ENCODE results near the gene SLC12A5.

The SLC12A5 gene

DNA sequence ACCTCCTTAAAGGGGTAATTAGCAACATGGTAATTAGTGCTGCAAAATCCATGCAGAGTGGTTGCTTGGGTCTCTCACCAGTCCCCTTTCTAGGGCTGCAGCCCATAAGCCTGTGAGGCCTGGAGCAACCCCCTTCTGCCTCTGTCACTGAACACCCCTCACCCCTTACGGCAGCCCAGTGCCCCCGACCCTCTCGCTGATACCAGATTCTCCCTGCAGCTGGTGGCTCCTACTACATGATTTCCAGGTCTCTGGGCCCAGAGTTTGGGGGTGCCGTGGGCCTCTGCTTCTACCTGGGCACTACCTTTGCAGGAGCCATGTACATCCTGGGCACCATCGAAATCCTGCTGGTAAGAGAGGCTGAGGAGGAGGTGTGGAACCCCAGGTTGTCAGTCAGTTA is 8.0 kb downstream of the SLC12A5 start:
- Histone ChIP-seq H3K27me3 (replicated peaks; ENCODE audit: control insufficient read depth, insufficient read depth, low read length, poor library complexity, severe bottlenecking) (peaks cover 13% of the 10 kb centered on the region), H3K36me3 (ENCODE audit: control insufficient read depth, insufficient read depth, low read length) (no peaks in the 10 kb centered on the region), H3K4me1 (ENCODE audit: control insufficient read depth, insufficient read depth, low read length, poor library complexity, severe bottlenecking) (no peaks in the 10 kb centered on the region), H3K4me3 (ENCODE audit: insufficient read depth, low read depth, low read length, poor library complexity, severe bottlenecking) (no peak overlapping the region), H3K9me3 (ENCODE audit: control insufficient read depth, low read length) (no peaks in the 10 kb centered on the region), H3K27ac (ENCODE audit: insufficient read depth, low read length, poor library complexity, severe bottlenecking) (no peak overlapping the region)
- no peak for DNase-seq

DNA sequence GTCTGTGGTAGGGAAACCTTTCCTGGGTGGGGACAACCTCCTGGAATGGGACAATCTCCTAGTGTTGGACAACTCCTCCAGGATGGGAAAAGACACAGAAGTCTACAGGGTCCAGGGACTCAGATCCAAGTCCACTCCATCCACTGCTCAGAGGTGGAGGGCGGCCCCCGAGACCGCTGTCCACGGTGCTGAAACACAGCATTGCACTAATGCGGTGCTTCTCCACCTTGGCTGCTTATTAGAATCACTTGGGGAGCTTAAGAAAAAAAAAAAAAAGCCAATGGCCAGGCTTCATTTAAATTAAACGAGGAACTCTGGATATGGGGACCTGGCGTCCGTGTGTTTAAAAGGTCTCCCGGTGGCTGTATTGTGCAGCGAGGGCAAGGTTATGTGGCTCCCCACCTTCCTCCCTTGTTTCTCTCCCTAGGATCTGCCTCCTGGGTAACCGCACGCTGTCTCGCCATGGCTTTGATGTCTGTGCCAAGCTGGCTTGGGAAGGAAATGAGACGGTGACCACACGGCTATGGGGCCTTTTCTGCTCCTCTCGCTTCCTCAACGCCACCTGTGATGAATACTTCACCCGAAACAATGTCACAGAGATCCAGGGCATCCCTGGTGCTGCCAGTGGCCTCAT is 12.0 kb downstream of the SLC12A5 start:
- no peaks in the 10 kb centered on the region for H3K9me3 ChIP-seq (ENCODE audit: control insufficient read depth, low read length)
- no peak overlapping the region for H3K27ac ChIP-seq (ENCODE audit: insufficient read depth, low read length, poor library complexity, severe bottlenecking)
- H3K4me1 ChIP-seq (ENCODE audit: control insufficient read depth, insufficient read depth, low read length, poor library complexity, severe bottlenecking) = no peaks in the 10 kb centered on the region
- no peak overlapping the region for H3K4me3 ChIP-seq (ENCODE audit: insufficient read depth, low read depth, low read length, poor library complexity, severe bottlenecking)
- H3K36me3 ChIP-seq (ENCODE audit: control insufficient read depth, insufficient read depth, low read length) = no peaks in the 10 kb centered on the region
- H3K27me3 ChIP-seq (replicated peaks; ENCODE audit: control insufficient read depth, insufficient read depth, low read length, poor library complexity, severe bottlenecking) = peaks cover 3% of the 10 kb centered on the region
- no peak for DNase-seq

DNA sequence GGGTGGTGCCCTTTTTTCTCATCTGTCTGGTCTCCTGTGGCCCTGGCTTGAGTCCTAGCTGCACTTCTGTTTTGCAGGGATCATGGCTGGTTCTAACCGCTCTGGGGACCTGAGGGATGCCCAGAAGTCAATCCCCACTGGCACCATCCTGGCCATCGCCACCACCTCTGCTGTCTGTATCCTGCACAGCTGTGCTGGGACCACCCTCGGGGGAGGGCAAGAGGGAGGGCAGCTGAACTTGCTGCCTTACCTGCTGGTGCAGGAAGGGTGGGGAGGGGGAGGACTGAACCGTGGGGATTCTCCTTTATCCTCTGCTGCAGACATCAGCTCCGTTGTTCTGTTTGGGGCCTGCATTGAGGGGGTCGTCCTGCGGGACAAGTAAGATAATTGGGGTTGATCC is 14.5 kb downstream of the SLC12A5 start:
- Histone ChIP-seq H3K4me3 (ENCODE audit: insufficient read depth, low read depth, low read length, poor library complexity, severe bottlenecking) (no peak overlapping the region), H3K27ac (ENCODE audit: insufficient read depth, low read length, poor library complexity, severe bottlenecking) (no peak overlapping the region), H3K36me3 (ENCODE audit: control insufficient read depth, insufficient read depth, low read length) (no peaks in the 10 kb centered on the region), H3K4me1 (ENCODE audit: control insufficient read depth, insufficient read depth, low read length, poor library complexity, severe bottlenecking) (no peaks in the 10 kb centered on the region), H3K27me3 (replicated peaks; ENCODE audit: control insufficient read depth, insufficient read depth, low read length, poor library complexity, severe bottlenecking) (peaks cover 5% of the 10 kb centered on the region), H3K9me3 (ENCODE audit: control insufficient read depth, low read length) (no peaks in the 10 kb centered on the region)
- no peak for DNase-seq

DNA sequence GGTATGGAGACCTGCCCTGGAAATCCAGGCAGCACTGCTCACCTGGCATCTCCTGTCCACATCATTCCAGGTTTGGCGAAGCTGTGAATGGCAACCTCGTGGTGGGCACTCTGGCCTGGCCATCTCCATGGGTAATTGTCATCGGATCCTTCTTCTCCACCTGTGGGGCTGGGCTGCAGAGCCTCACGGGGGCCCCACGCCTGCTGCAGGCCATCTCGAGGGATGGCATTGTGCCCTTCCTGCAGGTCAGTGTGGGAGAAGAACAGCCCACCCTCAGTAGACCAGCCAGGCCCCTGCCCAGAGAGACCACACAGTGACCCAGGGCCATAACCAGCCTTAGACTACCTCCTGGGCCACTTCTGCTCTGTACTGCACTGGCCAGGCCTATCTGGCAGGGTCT is 15.9 kb downstream of the SLC12A5 start:
- H3K4me1 ChIP-seq (ENCODE audit: control insufficient read depth, insufficient read depth, low read length, poor library complexity, severe bottlenecking) = no peaks in the 10 kb centered on the region
- H3K36me3 ChIP-seq (ENCODE audit: control insufficient read depth, insufficient read depth, low read length) = no peaks in the 10 kb centered on the region
- no peaks in the 10 kb centered on the region for H3K9me3 ChIP-seq (ENCODE audit: control insufficient read depth, low read length)
- H3K27ac ChIP-seq (ENCODE audit: insufficient read depth, low read length, poor library complexity, severe bottlenecking) = no peak overlapping the region
- H3K4me3 ChIP-seq (ENCODE audit: insufficient read depth, low read depth, low read length, poor library complexity, severe bottlenecking) = no peak overlapping the region
- H3K27me3 ChIP-seq (replicated peaks; ENCODE audit: control insufficient read depth, insufficient read depth, low read length, poor library complexity, severe bottlenecking) = peaks cover 5% of the 10 kb centered on the region
- no peak for DNase-seq

DNA sequence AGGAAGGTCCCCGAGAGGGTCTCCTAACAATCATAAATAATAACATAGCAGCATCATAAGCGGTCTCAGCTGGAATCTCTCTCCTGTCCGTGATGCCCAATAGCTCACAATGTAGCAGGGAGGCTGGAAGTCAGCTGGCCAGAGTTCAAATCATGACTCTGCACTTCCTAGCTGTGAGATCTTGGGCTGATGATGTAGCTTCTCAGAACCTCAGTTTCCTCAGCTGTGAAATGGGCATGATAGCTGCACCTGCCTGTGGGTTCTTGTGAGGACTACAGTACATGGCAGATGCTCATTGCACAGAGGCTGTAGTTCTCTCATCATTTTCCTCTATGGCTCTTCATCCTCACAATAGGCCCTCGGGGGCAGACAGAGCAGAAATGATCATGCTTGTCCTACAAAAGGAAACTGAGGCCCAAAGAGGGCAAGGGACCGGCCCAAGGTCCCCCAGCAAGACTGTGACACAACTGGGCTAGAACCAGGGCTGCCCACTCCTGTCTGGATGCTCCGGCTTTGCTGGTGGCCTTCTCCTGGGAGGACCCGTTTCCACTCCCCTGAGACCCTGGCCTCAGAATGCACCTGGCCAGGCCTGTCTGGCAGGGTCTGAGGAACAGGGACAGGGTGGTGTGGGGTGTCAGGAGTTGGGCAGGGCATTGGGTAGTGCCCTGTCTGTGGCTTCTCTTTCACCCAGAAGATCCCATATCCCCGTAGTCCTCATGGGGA is 17.7 kb downstream of the SLC12A5 start:
- no peak for DNase-seq

DNA sequence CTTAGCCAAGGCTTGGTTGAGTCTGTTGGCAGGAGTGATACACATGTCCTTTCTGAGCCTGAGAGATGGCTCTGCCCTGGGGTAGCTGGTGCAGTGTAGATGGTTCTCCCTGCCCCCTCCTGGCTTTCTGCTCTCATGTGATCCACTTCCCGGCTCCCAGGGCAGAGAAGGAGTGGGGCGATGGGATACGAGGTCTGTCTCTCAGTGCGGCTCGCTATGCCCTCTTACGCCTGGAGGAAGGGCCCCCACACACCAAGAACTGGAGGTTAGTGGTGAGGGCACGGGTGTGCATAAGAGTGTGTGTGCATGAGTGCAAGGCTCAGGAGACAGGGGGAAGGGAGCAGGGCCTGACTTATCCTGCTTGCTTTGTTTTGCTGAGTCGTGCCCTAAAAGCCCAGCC is 18.8 kb downstream of the SLC12A5 start:
- Histone ChIP-seq H3K4me1 (ENCODE audit: control insufficient read depth, insufficient read depth, low read length, poor library complexity, severe bottlenecking) (no peaks in the 10 kb centered on the region), H3K4me3 (ENCODE audit: insufficient read depth, low read depth, low read length, poor library complexity, severe bottlenecking) (no peak overlapping the region), H3K9me3 (ENCODE audit: control insufficient read depth, low read length) (no peaks in the 10 kb centered on the region), H3K27ac (ENCODE audit: insufficient read depth, low read length, poor library complexity, severe bottlenecking) (no peak overlapping the region), H3K36me3 (ENCODE audit: control insufficient read depth, insufficient read depth, low read length) (no peaks in the 10 kb centered on the region), H3K27me3 (replicated peaks; ENCODE audit: control insufficient read depth, insufficient read depth, low read length, poor library complexity, severe bottlenecking) (peaks cover 2% of the 10 kb centered on the region)
- no peak for DNase-seq

More for the DNA sequence above, 17.7 kb downstream of the SLC12A5 start:
- Histone ChIP-seq H3K36me3 (ENCODE audit: control insufficient read depth, insufficient read depth, low read length) (no peaks in the 10 kb centered on the region), H3K27ac (ENCODE audit: insufficient read depth, low read length, poor library complexity, severe bottlenecking) (no peak overlapping the region), H3K27me3 (replicated peaks; ENCODE audit: control insufficient read depth, insufficient read depth, low read length, poor library complexity, severe bottlenecking) (peaks cover 2% of the 10 kb centered on the region), H3K4me3 (ENCODE audit: insufficient read depth, low read depth, low read length, poor library complexity, severe bottlenecking) (no peak overlapping the region), H3K4me1 (ENCODE audit: control insufficient read depth, insufficient read depth, low read length, poor library complexity, severe bottlenecking) (no peaks in the 10 kb centered on the region), H3K9me3 (ENCODE audit: control insufficient read depth, low read length) (no peaks in the 10 kb centered on the region)

DNA sequence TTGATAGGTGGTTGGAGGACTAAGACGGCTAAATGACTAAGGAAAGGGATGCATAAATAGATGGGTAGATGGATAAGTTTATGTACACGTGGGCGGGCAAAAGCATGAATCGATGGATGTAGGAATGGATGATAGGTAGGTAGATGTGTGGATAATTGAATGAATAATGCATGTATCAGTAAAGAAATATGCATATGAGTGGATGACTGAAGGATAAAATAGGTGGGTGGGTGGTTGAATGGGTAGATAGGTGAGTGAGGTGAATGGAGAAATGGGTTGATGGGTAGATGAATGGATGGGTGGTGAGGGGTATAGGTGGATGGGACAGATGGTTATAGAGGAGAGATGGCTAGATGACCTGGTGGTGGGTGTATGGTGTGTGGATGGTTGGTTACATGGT is 20.2 kb downstream of the SLC12A5 start:
- no peaks in the 10 kb centered on the region for H3K9me3 ChIP-seq (ENCODE audit: control insufficient read depth, low read length)
- no peaks in the 10 kb centered on the region for H3K36me3 ChIP-seq (ENCODE audit: control insufficient read depth, insufficient read depth, low read length)
- no peaks in the 10 kb centered on the region for H3K4me1 ChIP-seq (ENCODE audit: control insufficient read depth, insufficient read depth, low read length, poor library complexity, severe bottlenecking)
- DNase-seq = no peak
- H3K4me3 ChIP-seq (ENCODE audit: insufficient read depth, low read depth, low read length, poor library complexity, severe bottlenecking) = no peak overlapping the region
- H3K27me3 ChIP-seq (replicated peaks; ENCODE audit: control insufficient read depth, insufficient read depth, low read length, poor library complexity, severe bottlenecking) = peaks cover 2% of the 10 kb centered on the region
- H3K27ac ChIP-seq (ENCODE audit: insufficient read depth, low read length, poor library complexity, severe bottlenecking) = no peak overlapping the region

DNA sequence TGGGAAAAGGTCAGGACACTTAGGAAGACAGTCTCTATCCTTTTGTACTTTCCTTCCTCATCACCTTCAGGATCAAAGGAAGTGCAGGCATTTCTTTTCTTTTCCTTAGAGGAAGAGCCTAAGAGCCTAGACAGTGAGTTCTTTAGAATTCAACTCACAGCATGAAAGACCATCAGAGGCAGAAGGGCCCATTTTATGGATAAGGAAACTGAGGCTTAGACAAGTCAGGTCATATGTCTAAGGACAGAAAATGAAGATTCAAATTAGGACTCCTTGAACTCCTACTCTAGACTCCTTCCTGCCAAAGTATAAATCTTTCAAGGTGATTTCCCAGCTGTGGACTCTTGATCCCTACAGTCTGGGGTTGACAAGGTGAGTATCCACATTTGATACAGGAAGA is 20.8 kb downstream of the SLC12A5 start:
- DNase-seq = no peak
- H3K9me3 ChIP-seq (ENCODE audit: control insufficient read depth, low read length) = no peaks in the 10 kb centered on the region
- peaks cover 2% of the 10 kb centered on the region for H3K27me3 ChIP-seq (replicated peaks; ENCODE audit: control insufficient read depth, insufficient read depth, low read length, poor library complexity, severe bottlenecking)
- no peak overlapping the region for H3K4me3 ChIP-seq (ENCODE audit: insufficient read depth, low read depth, low read length, poor library complexity, severe bottlenecking)
- H3K4me1 ChIP-seq (ENCODE audit: control insufficient read depth, insufficient read depth, low read length, poor library complexity, severe bottlenecking) = no peaks in the 10 kb centered on the region
- H3K27ac ChIP-seq (ENCODE audit: insufficient read depth, low read length, poor library complexity, severe bottlenecking) = no peak overlapping the region
- H3K36me3 ChIP-seq (ENCODE audit: control insufficient read depth, insufficient read depth, low read length) = no peaks in the 10 kb centered on the region

DNA sequence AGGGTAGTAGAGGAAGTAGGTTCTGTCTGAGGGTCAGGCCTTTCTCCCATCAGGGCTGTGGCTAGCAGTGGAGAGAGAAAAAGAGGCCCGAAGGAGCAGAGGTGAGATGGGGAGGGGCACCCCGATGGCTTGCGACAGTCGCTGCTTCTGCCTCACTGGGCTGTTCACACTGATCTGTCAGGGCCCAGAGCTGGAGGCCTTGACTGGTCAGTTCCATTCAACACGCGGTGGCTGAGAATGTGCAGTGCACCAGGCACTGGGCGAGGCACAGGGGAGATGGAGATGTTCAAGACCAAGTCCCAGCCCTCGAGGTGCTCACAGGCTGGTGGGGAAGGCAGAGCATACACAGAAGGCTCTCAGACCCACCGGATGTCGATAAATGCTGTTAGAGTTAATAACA is 21.4 kb downstream of the SLC12A5 start:
- Histone ChIP-seq H3K36me3 (ENCODE audit: control insufficient read depth, insufficient read depth, low read length) (no peaks in the 10 kb centered on the region), H3K4me1 (ENCODE audit: control insufficient read depth, insufficient read depth, low read length, poor library complexity, severe bottlenecking) (no peaks in the 10 kb centered on the region), H3K27ac (ENCODE audit: insufficient read depth, low read length, poor library complexity, severe bottlenecking) (no peak overlapping the region), H3K9me3 (ENCODE audit: control insufficient read depth, low read length) (no peaks in the 10 kb centered on the region), H3K27me3 (replicated peaks; ENCODE audit: control insufficient read depth, insufficient read depth, low read length, poor library complexity, severe bottlenecking) (peaks cover 2% of the 10 kb centered on the region), H3K4me3 (ENCODE audit: insufficient read depth, low read depth, low read length, poor library complexity, severe bottlenecking) (no peak overlapping the region)
- no peak for DNase-seq

DNA sequence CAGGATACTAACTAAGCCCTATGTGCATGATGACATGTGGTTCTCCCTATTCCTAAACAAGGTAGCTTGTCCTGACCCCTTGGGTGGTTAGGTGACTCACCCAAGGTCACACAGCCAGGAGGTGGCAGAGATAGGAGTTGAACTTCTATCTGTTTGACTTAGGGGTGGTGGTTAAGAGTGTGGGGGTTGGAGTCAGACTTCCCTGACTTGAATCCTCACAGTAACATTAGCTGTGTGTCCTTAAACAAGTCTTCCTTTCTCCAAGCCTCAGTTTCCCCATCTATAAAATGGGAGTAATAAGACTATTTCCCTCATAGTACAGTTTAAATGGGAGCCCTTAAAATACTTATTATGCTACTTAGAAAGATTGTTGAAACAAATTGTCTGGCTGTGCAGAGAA is 21.9 kb downstream of the SLC12A5 start:
- Histone ChIP-seq H3K4me1 (ENCODE audit: control insufficient read depth, insufficient read depth, low read length, poor library complexity, severe bottlenecking) (no peaks in the 10 kb centered on the region), H3K36me3 (ENCODE audit: control insufficient read depth, insufficient read depth, low read length) (no peaks in the 10 kb centered on the region), H3K9me3 (ENCODE audit: control insufficient read depth, low read length) (no peaks in the 10 kb centered on the region), H3K27me3 (replicated peaks; ENCODE audit: control insufficient read depth, insufficient read depth, low read length, poor library complexity, severe bottlenecking) (peaks cover 2% of the 10 kb centered on the region), H3K27ac (ENCODE audit: insufficient read depth, low read length, poor library complexity, severe bottlenecking) (no peak overlapping the region), H3K4me3 (ENCODE audit: insufficient read depth, low read depth, low read length, poor library complexity, severe bottlenecking) (no peak overlapping the region)
- DNase-seq = no peak

Measured in effector memory CD4-positive, alpha-beta T cell (primary cell).